ENCODE results near the gene MORN4.
A peak's percentile ranks its signal among the peaks of the same experiment; 100 is the strongest.

MORN4 gene

DNA sequence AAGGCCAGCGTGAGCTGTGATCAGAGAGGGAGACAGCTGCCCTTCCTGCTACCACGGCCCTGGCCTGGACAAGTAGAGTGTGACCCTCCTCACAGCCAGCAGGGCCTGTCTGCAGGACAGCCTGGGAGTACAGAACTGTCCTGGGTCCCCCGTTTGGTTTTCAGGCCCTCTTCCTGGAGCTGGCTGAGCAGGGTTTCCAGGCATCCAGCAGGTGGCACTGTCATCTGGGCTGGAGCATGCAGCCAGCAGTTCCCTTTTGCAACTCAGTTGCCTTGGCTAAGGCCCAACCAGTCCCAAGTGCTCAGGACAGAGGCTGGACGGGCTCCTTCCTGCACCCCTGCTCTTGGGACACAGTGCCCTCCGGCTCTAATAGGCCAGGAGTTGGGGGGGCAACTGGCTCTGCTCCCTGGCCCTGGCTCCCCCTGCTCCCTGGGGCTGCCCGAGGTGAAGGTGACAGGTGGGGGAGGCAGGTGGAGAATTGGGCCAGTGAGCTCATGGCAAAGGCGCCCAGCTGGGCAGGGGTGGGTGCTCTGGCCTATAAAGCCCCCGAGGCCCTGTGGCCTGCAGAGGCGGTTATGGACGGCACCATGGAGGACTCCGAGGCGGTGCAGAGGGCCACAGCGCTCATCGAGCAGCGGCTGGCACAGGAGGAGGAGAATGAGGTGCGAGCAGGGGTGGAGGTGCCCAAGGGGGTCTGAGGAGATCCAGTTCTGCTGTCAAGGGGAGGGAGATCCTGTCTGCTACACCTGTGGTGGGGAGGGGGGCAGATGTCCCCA lies 60.9 kb downstream of the MORN4 start, which contains the start of gene ANKRD2:
ANKRD2 (plus strand) TSS at position 566 of the 776 bp plus-strand sequence; CDS start at position 576, 10 bp downstream.
- DNase-seq = peak; percentile 9

DNA sequence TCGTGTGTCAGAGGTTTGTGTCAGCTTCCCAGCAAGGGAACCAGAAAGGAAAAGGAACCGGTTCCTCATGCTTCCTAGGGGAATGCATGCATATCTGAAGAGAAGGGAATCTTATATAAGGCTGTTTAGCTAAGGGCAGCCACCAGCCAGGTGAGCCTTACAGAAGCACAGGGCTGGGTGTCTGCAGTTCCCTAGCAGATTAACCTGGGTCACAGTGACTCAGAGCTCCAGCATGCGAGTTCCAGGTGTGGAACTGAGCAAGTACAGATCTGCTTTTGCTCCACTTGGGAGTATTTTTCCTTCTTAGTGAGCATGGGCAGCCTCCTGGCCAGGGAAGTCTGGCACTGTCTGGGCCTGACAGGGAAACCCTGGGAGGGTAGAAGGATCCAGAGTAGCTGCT lies 61.7 kb downstream of the MORN4 start:
- DNase-seq = no peak

GRCh38 chr10:97570789-97571471 lies 62.4 kb downstream of the MORN4 start:
- DNase-seq = no peak

GRCh38 chr10:97570146-97570788 lies 63.0 kb downstream of the MORN4 start:
- no peak for DNase-seq

DNA sequence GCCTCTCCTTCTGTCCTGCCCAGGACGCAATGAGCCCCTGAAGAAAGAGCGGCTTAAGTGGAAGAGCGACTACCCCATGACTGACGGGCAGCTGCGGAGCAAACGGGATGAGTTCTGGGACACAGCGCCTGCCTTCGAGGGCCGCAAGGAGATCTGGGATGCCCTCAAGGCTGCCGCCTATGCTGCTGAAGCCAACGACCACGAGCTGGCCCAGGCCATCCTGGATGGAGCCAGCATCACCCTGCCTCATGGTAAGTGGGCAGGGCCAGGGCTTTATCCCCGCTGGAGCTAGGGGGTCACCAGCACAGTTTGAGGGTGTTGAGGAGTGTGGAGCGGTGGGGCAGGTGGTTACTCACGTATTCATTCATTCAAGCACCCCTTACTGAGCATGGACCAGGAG lies 65.4 kb downstream of the MORN4 start:
- DNase-seq = no peak

- DNase-seq = no peak
These were observed 66.8 kb downstream of the MORN4 start for GRCh38 chr10:97566336-97566996.

DNA sequence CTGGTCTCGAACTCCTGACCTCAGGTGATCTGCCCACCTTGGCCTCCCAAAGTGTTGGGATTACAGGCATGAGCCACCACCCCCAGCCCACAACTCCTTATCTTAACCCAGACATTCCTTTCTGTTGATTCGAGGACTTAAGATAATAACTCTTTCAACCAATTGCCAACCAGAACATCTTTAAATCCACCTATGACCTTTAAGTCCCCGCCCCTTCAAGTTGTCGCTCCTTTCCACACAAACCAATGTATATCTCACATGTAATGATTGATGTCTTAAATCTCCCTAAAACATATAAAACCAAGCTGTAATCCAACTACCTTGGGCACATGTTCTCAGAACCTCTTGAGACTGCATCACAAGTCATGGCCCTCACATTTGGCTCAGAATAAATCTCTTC lies 68.5 kb downstream of the MORN4 start:
- no peak for DNase-seq
